HCT116 (cell line): ENCODE measurements around the gene IL9. TPM values are rescaled to one million over a fixed set of nuclear protein-coding genes. Genes with fewer than 3 reads are reported as not detected.

Experiments
- ATAC-seq: fragments of 200-7000 bp; cut with Tn5 transposase; 2 replicates; pipeline ENCODE4 v1.9.1; 2020; ENCODE audit warnings: mild to moderate bottlenecking, moderate library complexity
- BruUV-seq: library from RNA; stranded (reverse); fragments of 400-500 nt; replicated peaks from 2 replicates; lab custom pipeline; 2021; lab: Mats Ljungman, UMichigan
- CTCF ChIA-PET: fragments of 300-600 bp; sonication (Branson Sonifier 250); formaldehyde crosslinking; loops from one replicate; lab custom pipeline; 2021; ENCODE audit warnings: antibody characterized with exemption; lab: Charles Lee
- POLR2A ChIA-PET: fragments of 300-600, 350-600 bp; sonication (Branson Sonifier 250); formaldehyde crosslinking; loops from one replicate; lab custom pipeline; 2021; ENCODE audit warnings: antibody characterized with exemption; lab: Charles Lee
- RAD21 ChIA-PET, 2 experiments: fragments of 300-600 bp; sonication (Branson Sonifier 250); formaldehyde crosslinking; loops; one replicate each; lab custom pipeline; 2023; ENCODE audit warnings: low total read pairs in 2 of 2; ENCODE audit not compliant: uncharacterized antibody in 2 of 2, unreplicated experiment in 2 of 2, low non-redundant PET in 1 of 2; lab: Charles Lee
- DNase-seq: peaks from one replicate; pipeline ENCODE4 v3.0.0-alpha.2; 2010; ENCODE audit warnings: low read depth, low spot score
- H2AFZ ChIP-seq: fragments of 200-600 bp; shearing (Covaris generic), sonication (generic); 2 replicates; pipeline ENCODE4 v1.6.1; 2017; ENCODE audit warnings: low read depth, mixed run types, mixed read lengths, antibody characterized with exemption, low read length; ENCODE audit not compliant: poor library complexity, severe bottlenecking
- H3K27ac ChIP-seq: 2 replicates; pipeline ENCODE4 v1.5.1; 2012; ENCODE audit warnings: low read depth, low read length
- H3K27me3 ChIP-seq: fragments of 200-600 bp; sonication (generic); 2 replicates; pipeline ENCODE4 v1.6.1; 2016; ENCODE audit warnings: mixed run types, low read length, mixed read lengths; ENCODE audit not compliant: insufficient read depth
- H3K36me3 ChIP-seq, 2 experiments: fragments of 200-500 bp in 1 of 2; fragments of 200-600 bp in 1 of 2; sonication (Bioruptor generic) in 1 of 2; sonication (generic) in 1 of 2; 2 replicates each; pipeline versions ENCODE4 v1.5.1 to v1.6.1; 2014 to 2016; ENCODE audit warnings: low read length in 2 of 2, inconsistent platforms in 1 of 2, mixed read lengths in 1 of 2, mixed run types in 1 of 2; ENCODE audit not compliant: insufficient read depth in 2 of 2, control insufficient read depth in 1 of 2
- H3K4me1 ChIP-seq, 2 experiments: fragments of 200-600 bp in 1 of 2; sonication (generic) in 1 of 2; 2 replicates each; pipeline versions ENCODE4 v1.5.1 to v1.6.1; 2012 to 2017; ENCODE audit warnings: low read length in 2 of 2, inconsistent platforms in 1 of 2, mild to moderate bottlenecking in 1 of 2, mixed read lengths in 1 of 2, mixed run types in 1 of 2, moderate library complexity in 1 of 2; ENCODE audit not compliant: insufficient read depth in 2 of 2, control insufficient read depth in 1 of 2
- H3K4me2 ChIP-seq: fragments of 200-600 bp; sonication (generic); 2 replicates; pipeline ENCODE4 v1.6.1; 2017; ENCODE audit warnings: mixed run types, low read length, mixed read lengths
- H3K4me3 ChIP-seq, 2 experiments: fragments of 200-600 bp in 1 of 2; sonication (generic) in 1 of 2; replicated peaks in 1 of 2; 2 replicates each; pipeline ENCODE4 v1.5.1; 2011 to 2016; ENCODE audit warnings: low read length in 2 of 2, control low read depth in 1 of 2, low read depth in 1 of 2, mild to moderate bottlenecking in 1 of 2, mixed read lengths in 1 of 2, mixed run types in 1 of 2
- H3K79me2 ChIP-seq: fragments of 200-600 bp; sonication (generic); 2 replicates; pipeline ENCODE4 v1.6.1; 2017; ENCODE audit warnings: mild to moderate bottlenecking, mixed run types, low read length, moderate library complexity, mixed read lengths; ENCODE audit not compliant: insufficient read depth
- H3K9ac ChIP-seq: fragments of 200-600 bp; sonication (generic); 2 replicates; pipeline ENCODE4 v1.6.1; 2016; ENCODE audit warnings: low read length, mixed read lengths
- H3K9me2 ChIP-seq: fragments of 200-600 bp; sonication (generic), shearing (Covaris generic); 2 replicates; pipeline ENCODE4 v1.6.1; 2017; ENCODE audit warnings: mixed run types, mild to moderate bottlenecking, moderate library complexity; ENCODE audit not compliant: insufficient read depth
- H3K9me3 ChIP-seq, 2 experiments: fragments of 200-500 bp in 1 of 2; fragments of 200-600 bp in 1 of 2; sonication (Bioruptor generic) in 1 of 2; sonication (generic) in 1 of 2; 2 replicates each; pipeline ENCODE4 v1.6.1; 2014 to 2017; ENCODE audit warnings: low read length in 2 of 2, mixed read lengths in 2 of 2, inconsistent platforms in 1 of 2, low read depth in 1 of 2, mild to moderate bottlenecking in 1 of 2, mixed run types in 1 of 2, moderate library complexity in 1 of 2; ENCODE audit not compliant: control insufficient read depth in 1 of 2, insufficient read depth in 1 of 2
- H4K20me1 ChIP-seq: fragments of 200-600 bp; sonication (generic), shearing (Covaris generic); 2 replicates; pipeline ENCODE4 v1.6.1; 2017; ENCODE audit warnings: mixed run types, mild to moderate bottlenecking, moderate library complexity; ENCODE audit not compliant: insufficient read depth
- ATF3 ChIP-seq: IDR thresholded peaks from 2 replicates; pipeline ENCODE4 v1.6.1; 2012
- CBX3 ChIP-seq: IDR thresholded peaks from 2 replicates; pipeline ENCODE4 v1.6.1; 2012; ENCODE audit warnings: low read depth
- CEBPB ChIP-seq: IDR thresholded peaks from 2 replicates; pipeline ENCODE4 v1.6.1; 2012; ENCODE audit warnings: low read depth
- CTCF ChIP-seq, 3 experiments: fragments of 200-600 bp in 1 of 3; sonication (generic) in 1 of 3; IDR thresholded peaks in 2 of 3; conservative IDR thresholded peaks in 1 of 3; 2 replicates each; pipeline ENCODE4 v1.5.1; 2012 to 2017; ENCODE audit warnings: low read depth in 2 of 3, low read length in 2 of 3, antibody characterized with exemption in 1 of 3, borderline replicate concordance in 1 of 3, control low read depth in 1 of 3, mild to moderate bottlenecking in 1 of 3, mixed read lengths in 1 of 3, mixed run types in 1 of 3, moderate library complexity in 1 of 3; ENCODE audit not compliant: insufficient read depth in 1 of 3
- EGR1 ChIP-seq: IDR thresholded peaks from 2 replicates; pipeline ENCODE4 v1.6.1; 2012; ENCODE audit warnings: low read depth
- ELF1 ChIP-seq: IDR thresholded peaks from 2 replicates; pipeline ENCODE4 v1.6.1; 2012; ENCODE audit warnings: low read depth, borderline replicate concordance
- EZH2 ChIP-seq: fragments of 200-600 bp; sonication (generic); IDR thresholded peaks from 2 replicates; pipeline ENCODE4 v1.6.1; 2017; ENCODE audit warnings: antibody characterized with exemption, mixed run types
- EZH2phosphoT487 ChIP-seq: fragments of 200-600 bp; IDR thresholded peaks from 2 replicates; pipeline ENCODE4 v1.6.1; 2018; ENCODE audit warnings: antibody characterized with exemption, borderline replicate concordance
- FOSL1 ChIP-seq: IDR thresholded peaks from 2 replicates; pipeline ENCODE4 v1.6.1; 2012; ENCODE audit warnings: low read depth
- JUND ChIP-seq: IDR thresholded peaks from 2 replicates; pipeline ENCODE4 v1.6.1; 2012
- POLR2AphosphoS5 ChIP-seq: IDR thresholded peaks from 2 replicates; pipeline ENCODE4 v1.6.1; 2011; ENCODE audit warnings: mild to moderate bottlenecking, low read depth, low read length, moderate library complexity
- REST ChIP-seq: IDR thresholded peaks from 2 replicates; pipeline ENCODE4 v1.6.1; 2012; ENCODE audit warnings: low read depth
- SIN3A ChIP-seq: IDR thresholded peaks from 2 replicates; pipeline ENCODE4 v1.6.1; 2012; ENCODE audit warnings: low read depth
- SP1 ChIP-seq: IDR thresholded peaks from 2 replicates; pipeline ENCODE4 v1.6.1; 2012; ENCODE audit warnings: low read depth
- SRF ChIP-seq: IDR thresholded peaks from 2 replicates; pipeline ENCODE4 v1.6.1; 2012; ENCODE audit warnings: low read depth
- TCF7L2 ChIP-seq: IDR thresholded peaks from 2 replicates; pipeline ENCODE4 v1.7.0; 2011; ENCODE audit warnings: borderline replicate concordance, inconsistent platforms; ENCODE audit not compliant: insufficient read depth, insufficient read length; ENCODE audit errors: extremely low read depth
- ZFX ChIP-seq: fragments of 450-650 bp; IDR thresholded peaks from 2 replicates; pipeline ENCODE4 v1.6.1; 2017
- intact Hi-C: fragments of 100-400 bp; cut with micrococcal nuclease; formaldehyde crosslinking; loops from 2 replicates; pipeline ENCODE4 v1.10.0; 2022
- total RNA-seq: library from RNA; stranded (reverse); gene quantifications from one replicate; pipeline ENCODE4 v1.2.1, GENCODE V29; 2021; ENCODE audit not compliant: unreplicated experiment

Gene IL9
- total RNA-seq, 1 experiment from 2014 or later: not detected

- intact Hi-C loops: no loop called here
- RAD21 ChIA-PET: interaction anchor here in 1 of 2 experiments (0.6 kb wide), 1 partner anchor 40 kb away, joined by 3 read pairs; no protein-coding TSS in a partner anchor
- ATAC-seq (no peak), DNase-seq (no peak)
- no peaks in the 10 kb centered on the region for H4K20me1 ChIP-seq
- no peaks in the 10 kb centered on the region for H3K36me3 ChIP-seq
- H3K79me2 ChIP-seq: no peaks in the 10 kb centered on the region
- no peaks in the 10 kb centered on the region for H3K9me2 ChIP-seq
- CTCF ChIA-PET: no interaction called here
- no peak overlapping the region for H2AFZ ChIP-seq
- H3K27ac ChIP-seq: no peak overlapping the region
- TF ChIP-seq SP1: no peak
- no peak for TF ChIP-seq EGR1
- TF ChIP-seq EZH2: no peak
- no peak for TF ChIP-seq ATF3
- no peak for TF ChIP-seq SIN3A
- TF ChIP-seq CBX3: no peak
- no peak for TF ChIP-seq SRF
- TF ChIP-seq ELF1: no peak
- no peak for TF ChIP-seq ZFX
- no peak overlapping the region for H3K9ac ChIP-seq
- BruUV-seq: no TSS peak
- no peaks in the 10 kb centered on the region for H3K9me3 ChIP-seq
- no peak overlapping the region for H3K4me2 ChIP-seq
- no peaks in the 10 kb centered on the region for H3K27me3 ChIP-seq
- H3K4me1 ChIP-seq: no peaks in the 10 kb centered on the region
- no peak overlapping the region for H3K4me3 ChIP-seq
- POLR2A ChIA-PET: no interaction called here
Measured at GRCh38 chr5:135862744-135863143, 32.9 kb downstream of the IL9 start.

- Histone ChIP-seq H3K9ac (no peak overlapping the region), H3K4me3 (no peak overlapping the region), H3K79me2 (no peaks in the 10 kb centered on the region), H2AFZ (no peak overlapping the region), H3K4me1 (no peaks in the 10 kb centered on the region), H3K27ac (no peak overlapping the region), H3K27me3 (no peaks in the 10 kb centered on the region), H3K9me3 (no peaks in the 10 kb centered on the region), H4K20me1 (no peaks in the 10 kb centered on the region), H3K4me2 (no peak overlapping the region), H3K36me3 (no peaks in the 10 kb centered on the region), H3K9me2 (no peaks in the 10 kb centered on the region)
- POLR2A ChIA-PET: no interaction called here
- ATAC-seq (no peak), DNase-seq (no peak)
- no TSS peak for BruUV-seq
- intact Hi-C loops: no loop called here
- RAD21 ChIA-PET: no interaction called here
- CTCF ChIA-PET: no interaction called here
- no peak for TF ChIP-seq CEBPB
- TF ChIP-seq EZH2: no peak
- no peak for TF ChIP-seq TCF7L2
- TF ChIP-seq EGR1: no peak
- no peak for TF ChIP-seq POLR2AphosphoS5
- TF ChIP-seq SRF: no peak
- TF ChIP-seq ELF1: no peak
- TF ChIP-seq CTCF (IDR thresholded peaks at IDR 0.05 in 2 of 3, conservative IDR thresholded peaks at IDR 0.05 in 1 of 3; ENCODE audit: borderline replicate concordance in 1 of 3, insufficient read depth in 1 of 3, low read depth in 2 of 3, low read length in 2 of 3): no peak
- no peak for TF ChIP-seq JUND
- TF ChIP-seq FOSL1: no peak
- TF ChIP-seq EZH2phosphoT487: no peak
- no peak for TF ChIP-seq REST
- TF ChIP-seq SP1: no peak
Measured at GRCh38 chr5:135862086-135862485, 33.6 kb downstream of the IL9 start.
